HG02759 (cell line): ENCODE results near the gene PRC1.
"Not testable (repeated sequence)": the region's sequence is repeated elsewhere in the genome, so short reads cannot be mapped to it uniquely, and the experiment has no call there.

Experiments used
- ATAC-seq: cut with Tn5 transposase; IDR thresholded peaks from one replicate; pipeline ENCODE4 v1.9.1; 2021; ENCODE audit warnings: mild to moderate bottlenecking, moderate library complexity; ENCODE audit not compliant: unreplicated experiment

The PRC1 gene

DNA sequence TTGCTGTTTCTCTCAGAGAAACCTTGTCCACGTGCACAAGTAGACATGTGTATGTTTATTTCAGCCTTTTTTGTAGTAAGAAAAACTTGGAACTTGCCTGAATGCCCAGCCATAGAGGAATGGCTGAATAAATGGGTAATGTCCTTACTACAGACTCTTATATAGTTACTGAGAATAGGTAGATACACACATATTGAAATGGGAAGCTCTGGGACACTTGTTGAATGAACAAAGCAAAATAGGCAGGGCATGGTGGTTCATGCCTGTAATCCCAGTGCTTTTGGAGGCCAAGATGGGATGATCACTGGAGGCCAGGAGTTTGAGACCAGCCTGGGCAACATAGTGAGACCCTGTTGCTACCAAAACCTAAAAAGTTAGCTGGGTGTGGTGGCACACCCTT is 57.5 kb downstream of the PRC1 start:
- ATAC-seq = no peak

GRCh38 chr15:90934949-90935751 is 59.2 kb downstream of the PRC1 start, which contains the start of gene UNC45A:
Gene UNC45A (plus strand): TSS chr15:90935285. CDS start chr15:90935325, 40 bp downstream.
- peak; percentile 71 for ATAC-seq

DNA sequence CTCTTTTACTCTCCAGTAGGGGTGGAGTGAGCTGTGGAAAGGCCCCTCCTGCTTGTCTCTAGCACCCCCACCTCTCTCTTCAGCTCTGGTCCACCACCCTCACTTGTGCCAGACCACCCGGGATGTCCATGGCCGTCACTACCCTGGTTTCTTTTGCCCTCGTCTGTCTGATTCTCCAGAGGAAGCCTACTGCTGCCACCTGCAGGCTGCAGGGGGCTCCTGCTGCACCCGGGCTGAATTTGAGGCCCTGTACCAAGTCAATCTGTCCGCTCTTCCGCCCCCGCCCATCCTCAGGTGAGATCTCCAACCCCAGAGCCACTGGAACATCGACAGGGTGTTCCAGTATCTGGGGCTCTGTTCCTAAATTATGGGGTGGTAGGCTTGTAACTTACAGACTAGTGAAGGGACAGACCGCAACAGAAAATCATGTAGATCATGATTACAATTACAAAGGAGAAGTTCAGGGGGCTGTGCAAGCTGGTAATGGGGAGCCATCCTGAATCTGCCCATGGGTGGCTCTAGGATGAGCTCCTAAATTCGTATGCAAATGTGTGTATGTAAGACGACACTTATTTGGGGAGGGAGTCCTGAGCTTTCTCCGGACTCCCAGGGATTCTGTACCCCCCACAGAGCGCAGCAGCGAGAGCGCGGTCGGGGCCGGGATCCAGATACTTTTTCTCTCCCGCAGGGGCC is 59.9 kb downstream of the PRC1 start:
- peak; percentile 39 for ATAC-seq

- no peak for ATAC-seq
These were observed 61.0 kb downstream of the PRC1 start for GRCh38 chr15:90933301-90933700.

DNA sequence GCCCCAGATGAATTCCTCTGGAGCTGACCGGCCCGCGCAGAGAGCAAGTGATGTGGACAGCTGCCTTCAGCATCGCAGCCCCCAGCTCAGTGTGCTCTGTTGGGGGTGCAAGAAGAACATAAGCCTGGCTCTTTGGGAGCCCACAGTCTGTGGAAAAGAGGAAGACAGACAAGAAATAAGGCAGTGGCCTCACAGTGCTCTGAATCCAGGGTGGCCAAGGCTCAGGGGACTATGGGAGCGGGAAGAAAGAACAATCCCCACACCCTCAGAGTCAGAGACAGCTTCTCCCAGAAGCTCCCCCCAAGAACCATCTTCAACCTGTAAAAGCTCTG is 61.7 kb downstream of the PRC1 start:
- no peak for ATAC-seq

DNA sequence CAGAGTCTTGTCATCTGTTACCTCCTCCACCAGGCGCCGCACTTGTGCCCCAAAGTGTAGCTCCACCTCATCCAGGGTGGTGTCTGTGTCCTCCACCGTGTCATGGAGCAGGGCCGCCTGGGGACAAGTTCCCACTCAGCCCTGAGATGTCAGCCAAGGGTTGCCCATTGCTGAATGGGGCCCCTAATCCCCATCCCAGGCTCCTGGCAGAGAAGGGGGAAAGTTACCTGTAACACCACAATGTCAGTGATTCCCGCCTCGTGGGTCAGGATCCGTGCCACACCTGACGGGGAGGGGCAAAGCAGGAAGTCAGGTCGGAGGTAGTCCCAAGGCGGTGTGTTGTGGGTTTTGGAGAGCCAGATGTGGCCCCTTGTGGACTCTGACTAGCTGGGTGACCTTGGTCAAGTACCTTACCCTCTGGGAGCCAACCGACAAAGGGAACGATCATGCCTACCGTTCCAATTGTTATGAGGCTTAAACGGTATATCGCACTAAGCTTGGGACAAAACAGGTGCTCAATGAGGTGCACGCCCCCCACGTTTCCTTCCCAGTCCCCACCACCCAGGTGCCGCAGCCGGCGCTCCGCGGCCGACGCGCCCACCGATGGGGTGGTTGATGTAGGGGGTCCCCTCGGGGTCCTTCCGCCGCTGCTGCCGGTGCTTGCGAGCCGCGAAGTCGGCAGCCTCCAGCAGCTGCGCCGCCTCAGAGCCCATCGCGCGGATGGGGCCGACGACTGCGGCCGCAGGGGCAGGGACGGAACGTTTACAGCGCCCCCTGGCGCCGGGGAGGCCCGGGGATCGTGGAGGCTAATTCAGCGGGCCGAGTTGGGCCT is 62.3 kb downstream of the PRC1 start, which contains the start of gene HDDC3:
TSS of gene HDDC3 (minus strand) at position 722 of the 832 bp plus-strand sequence. CDS start at position 713, 9 bp downstream.
- peak; percentile 46 for ATAC-seq

DNA sequence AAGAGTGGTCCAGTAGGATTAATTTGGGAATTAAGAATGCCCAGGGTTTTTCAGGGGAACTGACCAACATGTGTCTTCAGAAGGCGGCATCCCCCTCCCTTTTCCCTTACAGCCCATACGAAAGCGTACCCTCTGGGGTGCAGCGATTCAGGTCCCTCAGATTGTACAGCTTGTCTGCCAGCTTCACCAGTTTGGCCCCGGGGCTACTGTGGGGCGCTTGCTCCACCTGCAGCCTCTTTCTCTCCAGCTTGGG is 62.8 kb downstream of the PRC1 start:
- ATAC-seq = no peak

- no peak for ATAC-seq
These were observed 63.3 kb downstream of the PRC1 start for GRCh38 chr15:90930861-90931574.

DNA sequence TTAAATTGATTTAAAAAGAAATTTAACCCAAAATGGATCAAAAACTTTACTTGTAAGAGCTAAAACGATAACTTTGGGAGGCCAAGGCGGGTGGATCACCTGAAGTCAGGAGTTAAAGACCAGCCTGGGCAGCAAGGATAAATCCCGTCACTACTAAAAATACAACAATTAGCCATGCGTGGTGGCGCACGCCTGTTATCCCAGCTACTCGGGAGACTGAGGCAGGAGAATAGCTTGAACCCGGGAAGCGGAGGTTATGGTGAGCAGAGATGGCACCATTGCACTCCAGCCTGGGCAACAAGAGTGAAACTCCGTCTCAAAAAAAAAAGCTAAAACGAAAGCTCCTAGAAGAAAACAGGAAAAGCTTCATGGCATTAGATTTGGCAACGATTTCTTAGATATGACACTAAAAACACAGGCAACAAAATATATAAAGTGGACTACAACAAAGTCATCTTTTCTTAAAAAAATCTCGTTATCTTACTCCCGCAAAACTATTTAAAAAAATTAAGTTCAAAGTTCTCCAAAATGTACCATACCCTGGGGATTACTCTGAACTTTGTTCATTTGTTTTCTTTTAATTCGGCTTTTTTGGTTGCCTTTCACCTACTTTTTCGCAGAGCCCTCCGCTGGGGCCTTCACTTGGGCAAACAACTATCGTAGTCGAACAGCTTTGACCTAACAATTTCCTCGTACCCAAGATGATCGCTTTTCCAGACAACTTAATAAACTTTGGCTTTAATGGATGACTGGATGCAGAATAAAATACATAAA is 64.9 kb downstream of the PRC1 start:
- no peak for ATAC-seq

- ATAC-seq = not testable (repeated sequence)
These were observed 66.2 kb downstream of the PRC1 start for GRCh38 chr15:90928106-90928505.

DNA sequence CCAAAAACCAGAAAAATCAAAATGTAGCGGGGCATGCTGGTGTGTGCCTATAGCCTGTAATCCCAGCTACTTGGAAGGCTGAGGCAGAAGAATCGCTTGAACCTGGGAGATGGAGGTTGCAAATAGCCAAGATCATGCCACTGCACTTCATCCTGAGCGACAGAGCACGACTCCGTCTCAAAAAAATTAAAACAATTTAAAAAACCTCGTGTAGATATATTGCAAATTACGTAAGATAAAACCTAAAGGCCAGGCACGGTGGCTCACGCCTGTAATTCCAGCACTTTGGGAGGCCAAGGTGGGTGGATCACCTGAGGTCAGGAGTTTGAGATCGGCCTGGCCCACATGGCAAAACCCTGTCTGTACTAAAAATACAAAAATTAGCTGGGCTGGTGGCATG is 67.6 kb downstream of the PRC1 start:
- not testable (repeated sequence) for ATAC-seq

- peak; percentile 80 for ATAC-seq
These were observed 70.0 kb downstream of the PRC1 start for GRCh38 chr15:90924375-90924774.

GRCh38 chr15:90922712-90923322 is 71.5 kb downstream of the PRC1 start:
- ATAC-seq = peak; percentile 67

DNA sequence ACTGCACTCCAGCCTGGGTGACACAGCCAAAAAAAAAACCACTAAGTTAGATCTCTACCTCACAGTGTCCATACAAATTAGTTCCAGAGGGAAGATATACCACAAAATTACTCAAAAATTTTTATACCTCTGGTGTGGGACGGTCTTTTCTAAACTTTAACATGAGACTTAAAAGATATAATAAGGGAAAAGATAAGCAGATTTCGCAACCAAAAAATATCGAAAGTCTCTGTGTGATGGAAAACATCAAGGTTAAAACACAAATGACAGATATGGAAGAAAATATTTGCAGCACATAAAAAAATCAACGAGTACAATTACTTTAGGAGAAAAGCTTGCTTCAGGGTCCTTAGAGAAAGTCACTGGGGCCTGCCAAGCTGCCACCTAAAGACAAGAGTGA is 72.4 kb downstream of the PRC1 start:
- ATAC-seq = no peak

DNA sequence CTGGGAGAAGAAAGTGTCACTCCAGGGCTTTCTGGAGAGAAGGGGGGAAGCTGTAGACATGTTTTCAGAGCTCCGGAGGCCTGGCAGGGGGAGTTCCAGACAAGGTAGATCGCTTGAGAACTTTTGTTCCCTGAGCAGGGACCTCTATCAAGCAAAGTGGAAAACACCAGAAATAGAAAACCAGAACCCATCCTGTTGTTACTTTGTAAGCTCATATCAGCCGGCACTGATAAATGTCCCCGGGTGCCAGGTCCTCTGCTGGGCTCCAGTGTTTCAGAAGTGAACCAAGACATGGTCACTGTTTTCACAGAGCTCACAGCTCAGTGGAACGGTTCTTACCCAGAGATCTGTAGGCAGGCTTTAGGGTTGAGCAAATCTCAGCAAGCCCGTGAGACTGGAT is 75.5 kb downstream of the PRC1 start:
- no peak for ATAC-seq

GRCh38 chr15:90918034-90918788 is 76.1 kb downstream of the PRC1 start:
- ATAC-seq = no peak

DNA sequence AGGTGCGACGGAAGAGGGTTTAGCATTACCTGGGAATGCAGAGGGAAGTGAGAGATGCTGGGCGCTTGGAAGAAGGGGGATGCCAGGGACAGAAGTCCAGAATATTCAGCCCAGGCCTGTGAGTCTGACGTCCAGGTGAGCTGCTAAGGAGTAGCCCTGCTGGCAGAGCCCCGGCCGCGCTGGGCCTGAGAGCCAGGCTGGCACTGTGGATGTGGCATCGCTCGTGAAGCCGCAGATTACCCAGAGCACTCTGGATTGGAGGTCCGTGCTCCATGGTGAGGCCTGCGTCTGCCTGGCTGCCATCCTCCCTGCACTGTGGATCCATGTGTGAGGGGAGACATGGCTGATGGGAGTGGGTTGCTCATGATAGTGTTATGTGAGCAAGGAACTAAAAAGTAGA is 76.8 kb downstream of the PRC1 start:
- ATAC-seq = no peak

GRCh38 chr15:90916461-90916860 is 77.9 kb downstream of the PRC1 start:
- ATAC-seq = no peak
